Measurements from ENCODE around the gene CGNL1.

The CGNL1 gene

GRCh38 chr15:57385923-57386390 is 9.7 kb downstream of the CGNL1 start:
- H3K4me1 Mint-ChIP-seq, result no peaks in the 10 kb centered on the region
- no peak overlapping the region for H3K27ac Mint-ChIP-seq
- CTCF ChIA-PET, result no interaction called here
- H3K36me3 Mint-ChIP-seq, result no peaks in the 10 kb centered on the region
- H3K4me3 Mint-ChIP-seq, result no peak overlapping the region
- peaks cover 17% of the 10 kb centered on the region for H3K27me3 Mint-ChIP-seq
- H3K9me3 Mint-ChIP-seq, result no peaks in the 10 kb centered on the region
- DNase-seq, result no peak

- no peak for DNase-seq
Measured at GRCh38 chr15:57386976-57387375, 10.7 kb downstream of the CGNL1 start.

GRCh38 chr15:57387564-57388076 is 11.3 kb downstream of the CGNL1 start:
- no peaks in the 10 kb centered on the region for H3K9me3 Mint-ChIP-seq
- H3K27me3 Mint-ChIP-seq, result peaks cover 13% of the 10 kb centered on the region
- H3K4me3 Mint-ChIP-seq, result no peak overlapping the region
- no peak overlapping the region for H3K27ac Mint-ChIP-seq
- CTCF ChIA-PET, result no interaction called here
- H3K4me1 Mint-ChIP-seq, result no peaks in the 10 kb centered on the region
- no peak for DNase-seq
- no peaks in the 10 kb centered on the region for H3K36me3 Mint-ChIP-seq

More at GRCh38 chr15:57386976-57387375, 10.7 kb downstream of the CGNL1 start:
- Mint-ChIP-seq H3K4me1 (no peaks in the 10 kb centered on the region), H3K27me3 (peaks cover 13% of the 10 kb centered on the region), H3K27ac (no peak overlapping the region), H3K9me3 (no peaks in the 10 kb centered on the region), H3K4me3 (no peak overlapping the region), H3K36me3 (no peaks in the 10 kb centered on the region)
- CTCF ChIA-PET, result no interaction called here

GRCh38 chr15:57388464-57388863 is 12.2 kb downstream of the CGNL1 start:
- Mint-ChIP-seq H3K4me3 (no peak overlapping the region), H3K4me1 (no peaks in the 10 kb centered on the region), H3K9me3 (no peaks in the 10 kb centered on the region), H3K27me3 (peaks cover 9% of the 10 kb centered on the region), H3K36me3 (no peaks in the 10 kb centered on the region), H3K27ac (no peak overlapping the region)
- CTCF ChIA-PET, result no interaction called here
- DNase-seq, result no peak

- Mint-ChIP-seq H3K9me3 (no peaks in the 10 kb centered on the region), H3K4me3 (no peak overlapping the region), H3K4me1 (no peaks in the 10 kb centered on the region), H3K36me3 (no peaks in the 10 kb centered on the region), H3K27ac (no peak overlapping the region), H3K27me3 (peaks cover 9% of the 10 kb centered on the region)
- CTCF ChIA-PET, result no interaction called here
- DNase-seq, result no peak
Measured at GRCh38 chr15:57389991-57390390, 13.7 kb downstream of the CGNL1 start.

GRCh38 chr15:57390583-57390982 is 14.3 kb downstream of the CGNL1 start:
- Mint-ChIP-seq H3K9me3 (no peaks in the 10 kb centered on the region), H3K36me3 (no peaks in the 10 kb centered on the region), H3K27ac (no peak overlapping the region), H3K27me3 (peaks cover 9% of the 10 kb centered on the region), H3K4me3 (no peak overlapping the region), H3K4me1 (no peaks in the 10 kb centered on the region)
- CTCF ChIA-PET, result no interaction called here
- no peak for DNase-seq

GRCh38 chr15:57391537-57391936 is 15.2 kb downstream of the CGNL1 start:
- no peak for DNase-seq

GRCh38 chr15:57393061-57393460 is 16.8 kb downstream of the CGNL1 start:
- CTCF ChIA-PET, result interaction anchor here (1.7 kb wide), 1 partner anchor 149 kb away, joined by 3 read pairs; no protein-coding TSS in a partner anchor

More at GRCh38 chr15:57391537-57391936, 15.2 kb downstream of the CGNL1 start:
- no peaks in the 10 kb centered on the region for H3K4me1 Mint-ChIP-seq
- peaks cover 9% of the 10 kb centered on the region for H3K27me3 Mint-ChIP-seq
- CTCF ChIA-PET, result interaction anchor here (1.7 kb wide), 1 partner anchor 150 kb away, joined by 3 read pairs; no protein-coding TSS in a partner anchor
- H3K4me3 Mint-ChIP-seq, result no peak overlapping the region
- no peaks in the 10 kb centered on the region for H3K9me3 Mint-ChIP-seq
- H3K27ac Mint-ChIP-seq, result no peak overlapping the region
- no peaks in the 10 kb centered on the region for H3K36me3 Mint-ChIP-seq

GRCh38 chr15:57395292-57395691 is 19.0 kb downstream of the CGNL1 start:
- no peak overlapping the region for H3K27ac Mint-ChIP-seq
- H3K9me3 Mint-ChIP-seq, result no peaks in the 10 kb centered on the region
- H3K36me3 Mint-ChIP-seq, result no peaks in the 10 kb centered on the region
- no peak for DNase-seq
- H3K4me3 Mint-ChIP-seq, result no peak overlapping the region
- CTCF ChIA-PET, result no interaction called here
- peaks cover 3% of the 10 kb centered on the region for H3K27me3 Mint-ChIP-seq
- H3K4me1 Mint-ChIP-seq, result no peaks in the 10 kb centered on the region

More at GRCh38 chr15:57393061-57393460, 16.8 kb downstream of the CGNL1 start:
- Mint-ChIP-seq H3K9me3 (no peaks in the 10 kb centered on the region), H3K27ac (no peak overlapping the region), H3K27me3 (peaks cover 6% of the 10 kb centered on the region), H3K4me1 (no peaks in the 10 kb centered on the region), H3K4me3 (no peak overlapping the region), H3K36me3 (no peaks in the 10 kb centered on the region)
- no peak for DNase-seq

GRCh38 chr15:57398336-57398735 is 22.0 kb downstream of the CGNL1 start:
- Mint-ChIP-seq H3K4me1 (no peaks in the 10 kb centered on the region), H3K27ac (no peak overlapping the region)

GRCh38 chr15:57401546-57401945 is 25.2 kb downstream of the CGNL1 start:
- CTCF ChIA-PET, result no interaction called here
- peaks cover 11% of the 10 kb centered on the region for H3K27me3 Mint-ChIP-seq

More at GRCh38 chr15:57398336-57398735, 22.0 kb downstream of the CGNL1 start:
- H3K36me3 Mint-ChIP-seq, result no peaks in the 10 kb centered on the region
- CTCF ChIA-PET, result no interaction called here
- no peaks in the 10 kb centered on the region for H3K9me3 Mint-ChIP-seq
- H3K27me3 Mint-ChIP-seq, result no peaks in the 10 kb centered on the region
- no peak for DNase-seq
- H3K4me3 Mint-ChIP-seq, result no peak overlapping the region

GRCh38 chr15:57403017-57403416 is 26.7 kb downstream of the CGNL1 start:
- H3K36me3 Mint-ChIP-seq, result no peaks in the 10 kb centered on the region
- no peaks in the 10 kb centered on the region for H3K4me1 Mint-ChIP-seq
- H3K4me3 Mint-ChIP-seq, result no peak overlapping the region
- no peak overlapping the region for H3K27ac Mint-ChIP-seq
- no peaks in the 10 kb centered on the region for H3K9me3 Mint-ChIP-seq
- peaks cover 11% of the 10 kb centered on the region for H3K27me3 Mint-ChIP-seq
- CTCF ChIA-PET, result no interaction called here
- no peak for DNase-seq

More at GRCh38 chr15:57401546-57401945, 25.2 kb downstream of the CGNL1 start:
- Mint-ChIP-seq H3K4me1 (no peaks in the 10 kb centered on the region), H3K9me3 (no peaks in the 10 kb centered on the region), H3K36me3 (no peaks in the 10 kb centered on the region), H3K27ac (no peak overlapping the region), H3K4me3 (no peak overlapping the region)
- no peak for DNase-seq

GRCh38 chr15:57403566-57404325 is 27.4 kb downstream of the CGNL1 start:
- no peak overlapping the region for H3K27ac Mint-ChIP-seq
- no peaks in the 10 kb centered on the region for H3K9me3 Mint-ChIP-seq
- H3K4me1 Mint-ChIP-seq, result no peaks in the 10 kb centered on the region
- no peaks in the 10 kb centered on the region for H3K36me3 Mint-ChIP-seq
- no peak overlapping the region for H3K4me3 Mint-ChIP-seq
- no peak for DNase-seq
- peaks cover 11% of the 10 kb centered on the region for H3K27me3 Mint-ChIP-seq
- CTCF ChIA-PET, result no interaction called here

GRCh38 chr15:57405133-57405532 is 28.8 kb downstream of the CGNL1 start:
- DNase-seq, result no peak
- H3K4me3 Mint-ChIP-seq, result no peak overlapping the region

More at GRCh38 chr15:57405133-57405532, 28.8 kb downstream of the CGNL1 start:
- CTCF ChIA-PET, result no interaction called here
- no peaks in the 10 kb centered on the region for H3K4me1 Mint-ChIP-seq
- H3K27me3 Mint-ChIP-seq, result peaks cover 22% of the 10 kb centered on the region
- H3K9me3 Mint-ChIP-seq, result no peaks in the 10 kb centered on the region
- no peak overlapping the region for H3K27ac Mint-ChIP-seq
- no peaks in the 10 kb centered on the region for H3K36me3 Mint-ChIP-seq

All from activated naive CD4-positive, alpha-beta T cell treated with anti-CD3 and anti-CD28 coated beads, Interleukin-2, amount 10 ng/mL, durations not matched to agents 7 days and 5 days (primary cell).